Stomach (tissue), 4 donors: Measurements from ENCODE around the gene ABAT.

ENCODE experiments used
- CTCF ChIP-seq, 7 experiments: fragments of 450-650 bp in 4 of 7; fragments of 200-600 bp in 3 of 7; sonication (generic) in 3 of 7; IDR thresholded peaks; one replicate each; pipeline ENCODE4 v1.5.1; 2016 to 2019; ENCODE audit warnings: antibody characterized with exemption in 7 of 7, control low read depth in 2 of 7, mild to moderate bottlenecking in 1 of 7
- EP300 ChIP-seq: sonication (generic); formaldehyde crosslinking; IDR thresholded peaks from one replicate; pipeline ENCODE4 v1.6.1; 2017; ENCODE audit warnings: antibody characterized with exemption
- POLR2A ChIP-seq, 4 donors: fragments of 450-650 bp; IDR thresholded peaks; one replicate each; pipeline ENCODE4 v1.6.1; 2016; ENCODE audit warnings: antibody characterized with exemption in 4 of 4, control low read depth in 2 of 4, mild to moderate bottlenecking in 1 of 4, moderate library complexity in 1 of 4
- POLR2AphosphoS5 ChIP-seq, 3 donors: sonication (generic); formaldehyde crosslinking; IDR thresholded peaks; one replicate each; pipeline ENCODE4 v1.6.1; 2016; ENCODE audit warnings: antibody characterized with exemption in 3 of 3

DNA sequence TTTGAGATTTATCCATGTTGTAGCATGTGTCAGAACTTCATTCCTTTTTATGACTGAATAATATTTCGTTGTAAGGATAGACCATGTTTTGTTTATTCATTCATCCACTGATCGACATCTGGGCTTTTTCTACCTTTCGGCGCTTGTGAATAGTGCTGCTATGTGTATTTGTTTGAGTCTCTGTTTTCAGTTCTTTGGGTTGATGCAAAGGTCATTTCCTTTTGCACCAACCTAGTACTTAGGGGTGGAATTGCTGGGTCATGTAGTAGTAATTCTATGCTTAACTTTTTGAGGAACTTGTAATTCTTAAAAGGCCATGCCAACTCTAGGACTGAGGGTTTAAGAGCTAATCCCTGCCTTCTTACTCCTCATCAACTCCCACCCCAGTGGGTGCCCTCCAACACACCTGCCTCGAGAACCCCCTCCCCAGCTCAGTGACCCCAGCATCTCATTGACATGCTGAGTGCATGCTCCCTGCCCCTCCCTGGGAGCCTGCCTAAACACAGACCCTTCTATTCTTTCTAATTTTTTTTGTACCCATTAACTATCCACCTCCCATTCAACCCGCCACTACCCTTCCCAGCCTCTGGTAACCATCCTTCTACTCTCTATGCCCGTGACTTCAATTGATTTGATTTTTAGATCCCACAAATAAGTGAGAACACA is 51.2 kb downstream of the ABAT start:
- no peak for TF ChIP-seq CTCF (IDR thresholded peaks at IDR 0.05)
- no peak for TF ChIP-seq POLR2AphosphoS5 (IDR thresholded peaks at IDR 0.05)
- no peak for TF ChIP-seq POLR2A (IDR thresholded peaks at IDR 0.05)
- TF ChIP-seq EP300 = no peak
